NOMO-1 treated with DMSO at 0.1 percent for 48 hours (cell line): ENCODE data around the gene WDR31.

ENCODE experiments used
- DNase-seq: peaks from one replicate; lab custom pipeline; 2025; ENCODE audit not compliant: unreplicated experiment; lab: John Stamatoyannopoulos, UW

The WDR31 gene

GRCh38 chr9:113341712-113342410 lies 1.8 kb upstream of the WDR31 start:
- no peak for DNase-seq

- DNase-seq: no peak
Observed at GRCh38 chr9:113337714-113338113, 2.4 kb downstream of the WDR31 start.

- DNase-seq: no peak
Observed at GRCh38 chr9:113331780-113332179, 8.3 kb downstream of the WDR31 start.

GRCh38 chr9:113328045-113328782 lies 11.9 kb downstream of the WDR31 start:
- DNase-seq: no peak

- no peak for DNase-seq
Observed at GRCh38 chr9:113326230-113326629, 13.8 kb downstream of the WDR31 start.

GRCh38 chr9:113322671-113323070 lies 17.4 kb downstream of the WDR31 start:
- DNase-seq: no peak

- DNase-seq: no peak
Observed at GRCh38 chr9:113320051-113320450, 20.0 kb downstream of the WDR31 start.

- DNase-seq: no peak
Observed at GRCh38 chr9:113319054-113319453, 21.0 kb downstream of the WDR31 start.

- no peak for DNase-seq
Observed at GRCh38 chr9:113317777-113318176, 22.3 kb downstream of the WDR31 start.

- DNase-seq: no peak
Observed at GRCh38 chr9:113316030-113316429, 24.0 kb downstream of the WDR31 start.

- DNase-seq: no peak
Observed at GRCh38 chr9:113315231-113315630, 24.8 kb downstream of the WDR31 start.

GRCh38 chr9:113313261-113313660 lies 26.8 kb downstream of the WDR31 start:
- no peak for DNase-seq

GRCh38 chr9:113311961-113312360 lies 28.1 kb downstream of the WDR31 start:
- DNase-seq: no peak

- no peak for DNase-seq
Observed at GRCh38 chr9:113310538-113310937, 29.5 kb downstream of the WDR31 start.

GRCh38 chr9:113309204-113309813 lies 30.8 kb downstream of the WDR31 start:
- DNase-seq: peak; percentile 53

- DNase-seq: no peak
Observed at GRCh38 chr9:113307396-113307975, 32.6 kb downstream of the WDR31 start.

- no peak for DNase-seq
Observed at GRCh38 chr9:113306566-113306965, 33.5 kb downstream of the WDR31 start.

GRCh38 chr9:113302792-113303418 lies 37.2 kb downstream of the WDR31 start, which contains the start of gene RNF183:
RNF183 (minus strand) TSS chr9:113303376; CDS start chr9:113298184, 5,192 bp downstream.
- no peak for DNase-seq

- no peak for DNase-seq
Observed at GRCh38 chr9:113301548-113301947, 38.5 kb downstream of the WDR31 start.

GRCh38 chr9:113299800-113300292 lies 40.2 kb downstream of the WDR31 start:
- peak; percentile 73 for DNase-seq
